SU-DHL-6 (cell line): ENCODE measurements around the gene ATP8A1.

Experiments used
- H2AFZ ChIP-seq: fragments of 200-600 bp; sonication (generic); 2 replicates; pipeline ENCODE4 v1.6.1; 2014; ENCODE audit warnings: low read depth, mild to moderate bottlenecking, moderate library complexity, mixed read lengths, antibody characterized with exemption, low read length; ENCODE audit not compliant: severe bottlenecking
- H3F3A ChIP-seq: fragments of 200-600 bp; shearing (Covaris generic); 2 replicates; pipeline ENCODE4 v1.6.0; 2016; ENCODE audit warnings: antibody characterized with exemption, mild to moderate bottlenecking; ENCODE audit not compliant: insufficient read depth
- H3K27ac ChIP-seq: fragments of 200-600 bp; sonication (generic); 2 replicates; pipeline ENCODE4 v1.5.1; 2016; ENCODE audit warnings: low read depth, mild to moderate bottlenecking, low read length, moderate library complexity, mixed read lengths
- H3K27me3 ChIP-seq: fragments of 200-600 bp; sonication (generic), shearing (Covaris generic); 2 replicates; pipeline ENCODE4 v1.6.0; 2014; ENCODE audit warnings: mild to moderate bottlenecking, low read length
- H3K36me3 ChIP-seq: fragments of 200-600 bp; sonication (generic); 2 replicates; pipeline ENCODE4 v1.6.1; 2014; ENCODE audit warnings: mild to moderate bottlenecking, low read length, mixed read lengths
- H3K4me2 ChIP-seq: fragments of 300-600, 200-600 bp; shearing (Covaris generic), sonication (generic); 2 replicates; pipeline ENCODE4 v1.6.0; 2014; ENCODE audit warnings: low read length, low read depth, mild to moderate bottlenecking; ENCODE audit not compliant: poor library complexity, severe bottlenecking
- H3K4me3 ChIP-seq: fragments of 200-600 bp; sonication (generic); 2 replicates; pipeline ENCODE4 v1.5.1; 2014; ENCODE audit warnings: antibody characterized with exemption, low read length, mild to moderate bottlenecking, mixed read lengths; ENCODE audit not compliant: insufficient read depth, poor library complexity, severe bottlenecking
- H3K79me2 ChIP-seq: fragments of 200-600 bp; sonication (generic); 2 replicates; pipeline ENCODE4 v1.6.1; 2014; ENCODE audit warnings: mild to moderate bottlenecking, low read length, moderate library complexity; ENCODE audit not compliant: insufficient read depth
- H3K9ac ChIP-seq: fragments of 200-600 bp; sonication (generic); 2 replicates; pipeline ENCODE4 v1.7.0; 2014; ENCODE audit warnings: mild to moderate bottlenecking, low read length
- H3K9me2 ChIP-seq: fragments of 200-600 bp; sonication (generic); replicated peaks from 2 replicates; pipeline ENCODE4 v1.6.1; 2014; ENCODE audit warnings: low read length; ENCODE audit not compliant: insufficient read depth
- H3K9me3 ChIP-seq: fragments of 200-600 bp; sonication (generic); 2 replicates; pipeline ENCODE4 v1.6.1; 2014; ENCODE audit warnings: low read length, mixed read lengths; ENCODE audit not compliant: insufficient read depth
- H4K20me1 ChIP-seq: fragments of 200-600 bp; sonication (generic); 2 replicates; pipeline ENCODE4 v1.6.1; 2014; ENCODE audit warnings: low read depth, mild to moderate bottlenecking, antibody characterized with exemption, low read length, moderate library complexity, mixed read lengths
- CTCF ChIP-seq: fragments of 200-600 bp; sonication (generic); IDR thresholded peaks from one replicate; pipeline ENCODE4 v1.5.1; 2017; ENCODE audit warnings: antibody characterized with exemption, mild to moderate bottlenecking, low read length, moderate library complexity; ENCODE audit not compliant: insufficient read depth, poor library complexity, severe bottlenecking
- EZH2phosphoT487 ChIP-seq: fragments of 200-600 bp; sonication (generic), shearing (Covaris generic); conservative IDR thresholded peaks from 2 replicates; pipeline ENCODE4 v1.6.1; 2018; ENCODE audit warnings: mild to moderate bottlenecking, antibody characterized with exemption, low read length, moderate library complexity, mixed read lengths

The ATP8A1 gene

GRCh38 chr4:42420140-42420539 is 236.8 kb downstream of the ATP8A1 start:
- 0 out of 2 replicates have a peak, but pooled peaks cover 4% of the 10 kb centered on the region for H3F3A ChIP-seq
- H3K9me3 ChIP-seq, result no peaks in the 10 kb centered on the region
- no peaks in the 10 kb centered on the region for H4K20me1 ChIP-seq
- H3K9me2 ChIP-seq, result no peaks in the 10 kb centered on the region
- no peaks in the 10 kb centered on the region for H3K27me3 ChIP-seq
- TF ChIP-seq EZH2phosphoT487 (no peak), CTCF (no peak)
- no peak overlapping the region for H3K9ac ChIP-seq
- H3K79me2 ChIP-seq, result no peaks in the 10 kb centered on the region
- H2AFZ ChIP-seq, result no peak overlapping the region
- H3K4me3 ChIP-seq, result no peak overlapping the region
- no peak overlapping the region for H3K4me2 ChIP-seq
- no peak overlapping the region for H3K27ac ChIP-seq
- H3K36me3 ChIP-seq, result 0 out of 2 replicates have a peak, but pooled peaks cover 3% of the 10 kb centered on the region

DNA sequence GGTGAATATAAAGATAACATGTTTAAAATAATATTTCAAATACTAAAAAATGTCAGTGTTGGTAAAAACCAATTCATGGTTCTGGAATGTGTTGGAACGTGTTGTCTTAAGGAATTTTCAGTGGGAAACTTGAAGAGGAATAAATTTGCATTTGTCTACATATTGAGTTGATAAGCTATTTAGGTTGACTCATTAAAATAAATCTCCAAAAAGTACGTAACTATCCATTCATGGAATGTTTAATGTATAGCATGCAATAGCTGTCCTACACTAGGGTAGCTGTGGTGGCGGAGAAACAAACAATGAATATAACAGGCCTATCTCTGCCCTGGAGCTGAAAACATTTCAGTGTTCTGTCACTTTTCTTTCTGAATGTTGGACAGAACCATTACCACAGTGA is 239.4 kb downstream of the ATP8A1 start:
- no peaks in the 10 kb centered on the region for H3K9me3 ChIP-seq
- no peaks in the 10 kb centered on the region for H4K20me1 ChIP-seq
- no peak overlapping the region for H3K4me3 ChIP-seq
- H3K9ac ChIP-seq, result no peak overlapping the region
- no peak overlapping the region for H3K27ac ChIP-seq
- H3K36me3 ChIP-seq, result 0 out of 2 replicates have a peak, but pooled peaks cover 3% of the 10 kb centered on the region
- H3F3A ChIP-seq, result no peaks in the 10 kb centered on the region
- TF ChIP-seq CTCF (no peak), EZH2phosphoT487 (no peak)
- no peak overlapping the region for H3K4me2 ChIP-seq
- no peaks in the 10 kb centered on the region for H3K9me2 ChIP-seq
- H3K27me3 ChIP-seq, result no peaks in the 10 kb centered on the region
- no peak overlapping the region for H2AFZ ChIP-seq
- no peaks in the 10 kb centered on the region for H3K79me2 ChIP-seq

DNA sequence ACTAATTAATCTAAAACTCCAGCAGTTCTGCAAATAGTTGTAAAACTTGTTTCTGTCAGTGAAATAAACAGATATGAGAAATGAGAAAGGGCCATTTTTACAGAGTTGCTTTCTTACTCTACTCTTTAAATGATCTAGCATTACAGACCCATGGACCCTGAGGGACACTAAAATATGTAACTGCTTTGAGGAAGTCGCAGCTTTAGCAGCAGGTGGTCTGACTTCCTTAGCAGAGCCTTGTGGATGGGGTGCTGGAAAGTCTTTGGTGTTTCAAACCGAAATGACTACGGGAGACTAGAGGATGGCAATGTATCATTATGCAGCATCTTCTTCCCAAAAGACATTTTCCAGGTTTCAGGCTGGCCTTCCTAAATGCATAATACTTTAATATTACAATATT is 240.9 kb downstream of the ATP8A1 start:
- Histone ChIP-seq H4K20me1 (no peaks in the 10 kb centered on the region), H3K9ac (no peak overlapping the region), H2AFZ (no peak overlapping the region), H3K27ac (no peak overlapping the region), H3K27me3 (no peaks in the 10 kb centered on the region), H3K4me3 (no peak overlapping the region), H3F3A (no peaks in the 10 kb centered on the region), H3K9me2 (no peaks in the 10 kb centered on the region), H3K79me2 (no peaks in the 10 kb centered on the region), H3K4me2 (no peak overlapping the region), H3K9me3 (no peaks in the 10 kb centered on the region), H3K36me3 (0 out of 2 replicates have a peak, but pooled peaks cover 3% of the 10 kb centered on the region)
- TF ChIP-seq CTCF (no peak), EZH2phosphoT487 (no peak)
